Measurements from ENCODE around the gene CROT.
A peak's percentile ranks its signal among the peaks of the same experiment; 100 is the strongest.
"Not testable (repeated sequence)": the region's sequence is repeated elsewhere in the genome, so short reads cannot be mapped to it uniquely, and the experiment has no call there.

Gene CROT, protein sequence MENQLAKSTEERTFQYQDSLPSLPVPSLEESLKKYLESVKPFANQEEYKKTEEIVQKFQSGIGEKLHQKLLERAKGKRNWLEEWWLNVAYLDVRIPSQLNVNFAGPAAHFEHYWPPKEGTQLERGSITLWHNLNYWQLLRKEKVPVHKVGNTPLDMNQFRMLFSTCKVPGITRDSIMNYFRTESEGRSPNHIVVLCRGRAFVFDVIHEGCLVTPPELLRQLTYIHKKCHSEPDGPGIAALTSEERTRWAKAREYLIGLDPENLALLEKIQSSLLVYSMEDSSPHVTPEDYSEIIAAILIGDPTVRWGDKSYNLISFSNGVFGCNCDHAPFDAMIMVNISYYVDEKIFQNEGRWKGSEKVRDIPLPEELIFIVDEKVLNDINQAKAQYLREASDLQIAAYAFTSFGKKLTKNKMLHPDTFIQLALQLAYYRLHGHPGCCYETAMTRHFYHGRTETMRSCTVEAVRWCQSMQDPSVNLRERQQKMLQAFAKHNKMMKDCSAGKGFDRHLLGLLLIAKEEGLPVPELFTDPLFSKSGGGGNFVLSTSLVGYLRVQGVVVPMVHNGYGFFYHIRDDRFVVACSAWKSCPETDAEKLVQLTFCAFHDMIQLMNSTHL

DNA sequence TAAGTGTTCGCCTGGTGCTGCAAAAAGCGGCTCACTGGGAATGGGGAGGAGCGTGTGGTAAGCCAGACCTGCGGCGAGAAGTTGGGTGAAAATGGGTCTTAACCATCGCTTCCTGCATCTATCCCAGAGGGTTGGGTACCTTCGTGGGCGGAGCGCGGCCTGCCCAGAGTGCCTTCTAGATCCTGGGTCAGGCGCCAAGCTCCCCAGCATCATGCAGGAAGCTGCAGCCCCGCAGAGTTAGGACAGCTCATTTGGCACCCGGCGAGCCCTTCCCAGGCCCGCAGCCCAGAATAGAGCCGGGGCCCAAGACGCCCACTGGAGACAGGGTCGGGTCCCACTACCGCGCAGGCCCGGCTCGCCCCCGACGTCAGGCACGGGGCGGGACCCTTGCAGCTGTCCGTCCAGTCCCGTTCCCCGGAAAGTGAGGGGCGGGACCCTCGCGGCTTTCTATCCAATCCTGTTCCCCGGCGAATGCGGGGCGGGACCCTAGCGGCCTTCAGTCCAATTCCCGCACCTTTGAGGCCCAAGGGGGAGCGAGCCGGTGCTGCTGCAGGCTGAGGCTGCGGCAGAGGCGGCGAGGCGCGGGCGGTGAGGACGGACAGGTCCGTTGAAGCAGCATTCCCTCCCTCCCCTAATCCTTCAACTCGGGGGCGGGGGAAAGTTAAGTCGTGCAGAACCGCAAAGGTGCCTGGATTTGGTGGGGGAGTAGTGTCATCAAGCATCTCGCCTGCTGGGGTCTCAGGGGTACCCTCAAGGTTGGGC is at the start of gene CROT:
CROT (plus strand) TSS at position 499 of the 762 bp plus-strand sequence. CDS start 3,405 bp downstream, outside the sequence.
- peak; percentile 81 for DNase-seq (ENCODE audit: low read depth, low spot score)

DNA sequence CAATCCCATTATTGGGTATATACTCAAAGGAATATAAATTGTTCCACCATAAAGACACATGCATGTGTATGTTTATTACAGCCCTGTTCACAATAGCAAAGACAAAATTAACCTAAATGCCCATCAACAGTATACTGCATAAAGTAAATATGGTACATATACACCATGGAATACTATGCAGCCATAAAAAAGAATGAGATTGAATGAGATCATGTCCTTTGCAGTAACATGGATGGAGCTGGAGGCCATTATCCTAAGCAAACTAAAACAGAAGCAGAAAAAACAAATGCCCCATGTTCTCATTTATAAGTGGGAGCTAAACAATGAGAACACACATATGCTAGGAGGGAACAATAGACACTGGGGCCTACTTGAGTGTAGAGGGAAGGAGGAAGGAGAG is 44.7 kb upstream of the CROT start:
- DNase-seq (ENCODE audit: low read depth, low spot score), result no peak

DNA sequence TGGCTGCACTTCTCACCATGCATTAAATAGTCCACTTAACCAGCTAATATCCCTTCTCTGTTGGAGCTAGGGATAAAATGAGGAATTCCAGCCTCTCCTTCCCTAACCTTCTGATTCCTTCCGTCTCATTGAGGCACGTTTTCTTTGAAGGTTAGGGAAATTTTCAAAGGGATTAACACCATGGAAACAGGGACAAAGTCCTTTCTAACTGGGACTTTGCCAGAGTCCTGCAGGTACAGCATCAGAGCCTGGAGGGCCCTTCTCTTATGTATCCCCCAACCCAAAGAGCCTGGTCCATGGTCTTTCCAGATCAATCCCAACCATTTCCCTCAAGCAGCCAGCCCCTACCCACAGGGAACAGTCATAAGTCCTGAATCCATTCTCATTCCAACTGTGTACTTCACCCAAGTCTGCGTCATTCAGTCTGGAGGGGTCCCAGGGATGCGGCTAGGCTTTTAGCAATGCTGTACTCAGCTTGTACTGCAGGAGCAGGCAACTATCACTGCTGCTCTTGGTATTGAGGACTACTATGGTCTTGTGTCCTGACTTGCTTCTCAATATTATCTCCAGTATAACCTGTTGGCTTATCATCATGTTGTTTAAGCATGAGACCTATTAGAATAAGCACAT is 34.6 kb upstream of the CROT start:
- DNase-seq (ENCODE audit: low read depth, low spot score), result no peak

DNA sequence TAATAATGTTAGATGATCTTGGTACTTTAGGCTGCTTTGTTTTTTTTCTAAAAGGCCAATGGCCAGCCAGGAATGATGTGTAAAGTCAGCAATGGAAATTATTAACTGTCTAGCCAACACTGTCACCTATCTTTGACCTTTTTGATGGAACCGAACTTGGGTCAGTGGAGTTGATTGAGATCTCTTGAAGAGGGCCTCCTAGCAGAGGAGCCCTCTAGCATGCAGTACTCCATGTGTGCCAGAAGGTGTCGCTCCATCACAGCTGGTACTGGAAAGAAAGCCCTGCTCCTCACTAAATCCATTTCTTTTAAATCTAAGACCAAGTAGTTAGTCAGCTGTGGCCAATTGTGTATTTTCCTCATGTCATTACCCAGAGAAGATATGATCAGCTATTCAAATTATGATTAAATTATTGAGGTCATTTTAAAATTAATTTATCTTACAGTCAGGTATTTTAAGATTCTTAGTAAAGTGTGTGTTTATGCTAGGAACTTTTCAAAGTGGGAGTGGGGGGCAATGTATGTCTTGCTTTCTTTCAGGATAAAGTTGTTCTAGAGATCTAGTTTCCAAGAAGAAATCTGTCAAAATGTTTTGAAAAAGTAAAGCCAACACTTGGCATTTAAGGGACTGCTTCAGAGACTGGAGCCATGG is 33.1 kb upstream of the CROT start:
- no peak for DNase-seq (ENCODE audit: low read depth, low spot score)

DNA sequence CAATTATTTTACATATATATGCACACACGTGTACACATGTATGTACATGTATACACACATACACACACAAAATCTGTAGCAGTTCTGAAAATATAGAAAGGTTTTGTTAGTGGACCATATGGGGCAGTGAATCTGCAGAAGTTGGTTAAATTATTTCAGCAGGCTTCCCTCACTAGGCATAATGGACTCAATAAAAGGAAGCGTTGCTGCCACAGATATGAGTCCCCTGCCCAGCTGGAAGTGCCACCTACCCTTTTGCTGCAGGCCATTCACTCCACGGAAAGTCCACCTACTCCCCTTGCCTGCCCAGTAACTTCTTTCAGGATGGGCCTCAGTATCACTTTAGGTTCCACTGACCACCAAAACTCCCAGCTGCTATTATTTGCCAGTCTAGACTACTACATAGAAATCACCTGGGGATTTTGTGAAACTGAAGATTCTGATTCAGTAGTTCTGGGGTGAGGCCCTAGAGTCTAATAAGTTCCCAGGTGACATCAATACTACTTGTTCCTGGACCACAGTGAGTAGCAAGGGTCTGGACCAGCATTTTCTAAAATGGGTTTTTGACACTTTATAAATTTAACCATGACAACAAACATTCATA is 29.3 kb upstream of the CROT start:
- DNase-seq (ENCODE audit: low read depth, low spot score), result no peak

DNA sequence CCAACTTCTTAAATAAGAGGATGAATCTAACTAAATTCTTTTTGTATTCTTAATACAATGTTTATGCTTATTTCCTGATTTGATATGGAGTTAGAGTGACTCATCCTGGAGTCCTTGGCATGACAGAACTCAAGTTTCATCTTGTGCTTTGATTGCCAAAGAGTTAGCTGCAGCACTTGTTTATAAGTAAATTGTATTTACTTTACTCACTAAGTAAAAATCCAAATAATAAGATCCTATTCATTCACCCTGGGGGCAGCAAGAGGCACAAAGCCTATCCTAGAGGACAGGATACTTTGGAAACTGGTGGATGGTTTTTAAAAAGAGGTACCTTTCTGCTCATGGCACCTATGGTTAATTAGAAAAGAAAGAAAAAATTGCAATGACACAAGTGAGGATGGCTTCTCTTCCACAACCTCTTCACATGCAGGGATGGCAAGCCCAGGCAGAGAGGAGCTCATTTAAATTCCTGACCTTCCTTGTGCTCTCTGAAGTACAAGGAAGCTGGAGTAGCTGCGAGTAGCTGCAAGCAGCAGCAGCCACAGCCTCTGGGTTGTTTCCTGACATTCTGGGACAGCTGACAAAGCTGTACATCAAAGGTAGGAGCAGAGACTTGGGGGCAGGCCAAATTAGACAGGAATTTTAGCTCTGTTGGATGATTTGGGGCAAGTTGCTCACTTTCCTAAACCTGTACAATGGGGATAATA is 28.5 kb upstream of the CROT start:
- no peak for DNase-seq (ENCODE audit: low read depth, low spot score)

DNA sequence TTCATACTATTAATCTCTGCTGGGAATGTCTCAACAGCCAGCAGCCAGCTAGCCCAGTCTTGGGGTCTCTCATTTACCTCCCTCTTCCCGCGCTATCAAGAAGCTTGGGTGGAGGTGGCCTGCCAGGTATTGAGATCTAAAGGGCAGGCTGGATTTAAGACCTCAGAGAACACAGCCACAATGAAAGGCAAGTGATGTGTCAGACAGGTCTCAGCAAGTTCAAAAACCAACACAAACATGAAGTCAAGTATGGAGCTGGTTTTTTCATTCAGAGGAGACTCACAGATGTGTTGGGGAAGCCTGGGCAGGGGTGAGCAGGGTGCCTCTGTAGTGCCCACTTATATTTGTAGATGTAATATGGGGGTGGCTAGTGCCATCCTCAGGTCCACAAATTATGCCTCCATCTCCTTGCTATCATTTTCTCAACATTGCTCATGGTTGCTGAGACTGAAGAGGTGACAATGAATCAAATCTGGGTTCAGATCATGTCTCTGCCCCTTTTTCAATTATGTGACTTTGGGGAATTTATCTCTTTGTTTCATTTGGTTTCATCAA is 27.7 kb upstream of the CROT start:
- no peak for DNase-seq (ENCODE audit: low read depth, low spot score)

DNA sequence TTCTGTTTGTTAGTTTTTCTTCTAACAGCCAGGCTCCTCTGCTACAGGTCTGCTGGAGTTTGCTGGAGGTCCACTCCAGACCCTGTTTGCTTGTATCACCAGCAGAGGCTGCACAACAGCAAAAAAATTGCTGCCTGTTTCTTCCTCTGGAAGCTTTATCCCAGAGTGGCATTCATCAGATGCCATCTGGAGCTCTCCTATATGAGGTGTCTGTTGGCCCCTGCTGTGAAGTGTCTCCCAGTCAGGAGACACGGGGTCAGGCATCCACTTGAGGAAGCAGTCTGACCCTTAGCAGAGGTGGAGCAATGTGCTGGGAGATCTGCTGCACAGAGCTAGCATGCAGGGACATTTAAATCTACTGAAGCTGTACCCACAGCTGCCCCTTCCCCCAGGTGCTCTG is 26.7 kb upstream of the CROT start:
- DNase-seq (ENCODE audit: low read depth, low spot score), result no peak

DNA sequence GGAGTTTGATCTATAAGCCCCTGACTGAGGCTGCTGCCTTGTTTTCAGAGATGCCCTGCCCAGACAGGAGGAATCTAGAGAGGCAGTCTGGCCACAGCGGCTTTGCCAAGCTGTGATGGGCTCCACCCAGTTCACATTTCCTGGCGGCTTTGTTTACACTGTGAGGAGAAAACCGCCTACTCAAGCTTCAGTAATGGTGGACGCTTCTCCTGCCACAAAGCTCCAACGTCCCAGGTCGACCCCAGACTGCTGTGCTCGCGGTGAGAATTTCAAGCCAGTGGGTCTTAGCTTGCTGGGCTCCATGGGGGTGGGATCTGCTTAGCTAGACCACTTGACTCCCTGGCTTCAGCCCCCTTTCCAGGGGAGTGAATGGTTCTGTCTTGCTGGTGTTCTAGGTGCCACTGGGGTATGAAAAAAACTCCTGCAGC is 26.3 kb upstream of the CROT start:
- DNase-seq (ENCODE audit: low read depth, low spot score), result not testable (repeated sequence)

DNA sequence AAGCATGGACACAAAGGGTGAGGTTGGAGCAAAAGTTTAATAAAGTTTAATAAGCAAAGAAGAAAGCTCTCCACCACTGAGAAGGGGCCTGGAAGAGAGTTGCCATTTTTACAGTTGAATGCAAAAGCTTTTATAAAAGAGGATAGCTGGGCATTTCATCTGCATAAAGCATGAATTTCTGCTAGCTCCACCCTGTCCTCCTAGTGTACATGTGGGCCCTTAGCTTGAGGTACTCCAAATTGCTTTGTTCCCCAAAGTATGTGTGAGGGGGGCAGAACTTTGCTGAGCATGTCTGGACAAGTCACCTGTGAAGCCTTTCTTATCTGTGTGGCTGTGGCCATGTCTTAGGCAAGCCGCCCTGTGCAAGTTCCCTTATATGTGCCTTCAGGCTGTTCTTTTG is 22.6 kb upstream of the CROT start:
- no peak for DNase-seq (ENCODE audit: low read depth, low spot score)

DNA sequence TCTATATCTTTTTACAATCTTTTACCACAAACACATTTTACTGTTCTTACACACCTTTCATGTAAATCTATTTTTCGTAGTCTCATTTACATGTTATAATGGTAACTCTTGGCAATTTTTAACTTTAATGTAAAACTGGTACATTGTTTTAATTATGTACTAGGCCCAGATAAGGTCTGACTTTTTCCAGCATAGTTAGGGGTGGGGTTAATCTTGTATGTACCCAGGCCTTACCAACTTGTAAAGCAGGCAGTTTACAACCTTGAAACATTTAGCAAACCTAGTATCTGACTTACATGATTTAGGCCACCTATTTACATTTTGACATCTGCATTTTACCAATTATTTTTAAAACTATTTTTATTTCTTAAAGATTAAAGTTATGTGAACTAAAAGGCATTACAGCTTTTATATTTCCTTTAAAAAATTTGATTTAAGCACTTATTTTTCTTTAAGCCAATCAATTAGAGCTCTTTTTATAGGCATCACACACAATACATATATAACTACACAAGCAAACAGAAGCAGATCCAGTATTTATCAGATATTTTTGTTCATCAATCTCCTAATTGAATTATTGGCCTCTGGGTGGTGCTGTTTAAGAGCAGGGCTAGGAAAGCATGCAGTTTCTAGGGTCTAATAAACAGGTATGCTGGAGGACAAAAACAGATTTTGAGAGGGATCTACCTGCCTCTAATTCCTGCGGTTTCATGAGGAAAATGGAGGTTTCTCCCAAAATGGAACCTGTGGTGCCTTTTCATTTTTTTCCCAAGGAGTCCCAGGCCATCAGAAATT is 19.7 kb upstream of the CROT start:
- no peak for DNase-seq (ENCODE audit: low read depth, low spot score)

DNA sequence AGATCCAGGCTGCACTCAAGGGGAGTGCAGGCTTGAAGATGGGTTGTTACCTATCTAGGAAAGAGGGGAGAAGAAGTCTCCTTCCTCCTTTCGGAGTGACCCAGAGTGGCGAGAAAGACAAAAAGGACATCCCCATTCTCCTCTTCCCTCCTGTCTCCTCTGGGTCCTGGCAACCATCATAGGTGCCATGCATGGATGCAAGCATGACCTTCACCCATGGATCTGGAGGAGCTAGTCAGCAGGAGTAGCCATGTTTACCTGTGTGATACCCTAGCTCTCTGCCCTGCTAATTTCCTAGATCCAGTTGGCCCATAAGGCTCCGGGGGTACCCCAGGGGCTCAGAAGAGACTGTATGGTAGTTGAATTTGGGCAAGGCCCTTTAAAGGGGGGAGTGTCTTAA is 17.2 kb upstream of the CROT start:
- no peak for DNase-seq (ENCODE audit: low read depth, low spot score)

DNA sequence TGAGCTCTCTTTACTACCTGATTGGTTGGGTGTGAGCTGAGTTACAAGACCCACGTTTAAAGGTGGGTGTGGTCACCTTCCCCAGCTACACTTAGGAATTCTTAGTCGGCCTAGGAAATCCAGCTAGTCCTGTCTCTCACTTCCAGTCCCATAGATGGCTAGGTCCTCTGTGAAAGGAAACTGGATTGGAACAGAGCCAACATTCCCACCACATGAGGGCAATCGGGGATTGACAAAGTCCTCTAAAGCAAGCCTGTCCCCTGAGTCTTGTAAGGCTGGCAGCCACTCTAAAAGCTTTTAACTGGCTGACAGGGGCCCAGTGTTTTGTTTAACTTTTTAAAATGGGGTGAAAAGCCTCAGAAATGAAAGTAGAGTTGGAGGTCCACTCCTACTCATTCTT is 15.1 kb upstream of the CROT start:
- DNase-seq (ENCODE audit: low read depth, low spot score), result no peak

DNA sequence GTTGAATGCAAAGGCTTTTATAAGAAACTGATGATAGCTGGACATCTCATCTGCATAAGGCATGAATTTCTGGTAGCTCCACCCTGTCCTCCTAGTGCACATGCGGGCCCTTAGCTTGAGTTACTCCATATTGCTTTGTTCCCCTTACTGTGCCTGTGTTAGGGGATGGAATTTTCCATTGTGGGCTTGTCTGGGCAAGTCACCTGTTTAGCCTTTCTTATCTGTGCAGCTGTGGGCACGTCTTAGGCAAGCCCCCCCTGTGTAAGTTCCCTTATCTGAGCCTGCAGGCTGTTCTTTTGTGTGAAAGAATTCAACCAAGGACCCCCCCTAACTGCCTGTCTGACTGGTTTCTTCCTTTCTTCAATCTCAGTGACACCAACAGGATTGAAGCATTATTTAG is 14.5 kb upstream of the CROT start:
- DNase-seq (ENCODE audit: low read depth, low spot score), result no peak

DNA sequence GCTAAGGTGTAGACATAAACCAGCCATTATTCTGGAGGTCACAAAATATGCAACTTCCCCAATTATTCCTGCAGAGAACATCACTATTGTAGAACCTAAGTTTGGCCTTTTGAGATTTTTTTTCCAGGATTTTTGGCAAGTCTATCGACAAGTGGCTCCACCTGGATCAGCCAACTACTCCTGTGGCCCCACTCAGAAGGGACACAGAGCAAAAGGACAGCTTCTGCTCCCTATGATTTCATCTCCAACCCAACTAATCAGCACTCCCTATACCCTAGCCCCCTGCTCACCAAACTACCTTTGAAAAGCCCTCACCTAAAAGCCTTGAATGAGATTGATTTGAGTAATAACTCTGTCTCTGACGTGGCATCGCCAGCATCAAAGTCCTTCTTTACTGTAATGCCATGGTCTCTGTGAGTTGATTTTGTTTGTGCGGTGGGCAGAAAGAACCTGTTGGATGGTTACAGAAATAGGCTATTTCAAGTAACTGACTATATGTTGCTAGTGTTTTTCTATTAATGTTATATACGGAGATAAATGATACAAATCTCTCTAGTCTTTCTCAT is 13.7 kb upstream of the CROT start:
- DNase-seq (ENCODE audit: low read depth, low spot score), result no peak

DNA sequence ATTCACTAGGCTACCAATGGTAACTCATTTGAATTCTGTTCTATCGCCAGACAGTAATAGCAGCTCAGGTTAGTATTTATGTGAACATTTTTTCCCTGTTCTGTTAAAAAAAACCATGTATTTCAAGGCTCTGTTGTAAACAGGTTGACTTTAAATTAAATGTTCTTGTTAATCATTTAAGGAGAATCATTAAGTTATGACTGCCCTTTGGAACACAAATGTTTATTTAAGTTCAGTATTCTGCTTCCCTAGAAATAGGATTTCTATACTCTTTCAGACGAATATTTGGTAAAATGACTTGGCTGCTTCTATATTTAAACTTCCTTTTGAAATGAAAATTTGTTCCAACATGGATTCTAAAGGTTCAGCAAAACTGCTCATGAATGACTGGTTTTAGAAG is 13.1 kb upstream of the CROT start:
- DNase-seq (ENCODE audit: low read depth, low spot score), result no peak

DNA sequence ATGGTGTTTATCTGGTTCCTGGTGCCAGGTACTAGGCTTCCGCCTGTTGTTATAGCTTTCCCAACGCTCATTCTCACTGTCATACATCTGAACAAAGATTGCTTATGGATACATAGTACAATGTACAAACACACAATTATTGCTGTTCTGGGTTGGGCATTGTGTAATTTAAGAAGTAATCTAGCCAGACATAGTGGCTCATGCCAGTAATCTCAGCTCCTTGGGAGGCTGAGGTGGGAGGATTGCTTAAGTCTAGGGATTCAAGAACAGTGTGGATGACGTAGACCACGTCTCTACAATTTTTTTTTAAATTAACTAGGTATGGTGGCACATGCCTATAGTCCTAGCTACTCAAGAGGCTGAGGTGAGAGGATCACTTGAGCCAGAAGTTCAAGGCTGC is 9.3 kb upstream of the CROT start:
- no peak for DNase-seq (ENCODE audit: low read depth, low spot score)

DNA sequence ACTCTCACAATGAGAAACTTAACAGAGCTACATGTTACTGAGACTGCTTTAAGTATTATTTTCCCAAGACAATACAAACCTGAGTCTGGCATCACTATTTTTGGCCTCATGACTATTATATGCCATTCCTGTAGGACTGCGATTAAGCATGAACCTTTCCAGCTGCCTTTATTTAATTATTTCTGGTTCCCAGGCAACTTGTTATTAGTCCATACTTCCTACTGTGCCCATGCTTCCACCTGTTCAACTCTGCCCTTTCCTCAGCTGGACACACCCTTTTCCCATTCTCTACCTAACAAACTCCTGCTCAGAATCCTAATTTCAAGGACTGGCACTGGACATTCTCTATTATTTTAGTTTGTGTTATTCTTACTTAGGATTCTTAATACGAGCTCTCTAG is 8.1 kb upstream of the CROT start:
- DNase-seq (ENCODE audit: low read depth, low spot score), result no peak

DNA sequence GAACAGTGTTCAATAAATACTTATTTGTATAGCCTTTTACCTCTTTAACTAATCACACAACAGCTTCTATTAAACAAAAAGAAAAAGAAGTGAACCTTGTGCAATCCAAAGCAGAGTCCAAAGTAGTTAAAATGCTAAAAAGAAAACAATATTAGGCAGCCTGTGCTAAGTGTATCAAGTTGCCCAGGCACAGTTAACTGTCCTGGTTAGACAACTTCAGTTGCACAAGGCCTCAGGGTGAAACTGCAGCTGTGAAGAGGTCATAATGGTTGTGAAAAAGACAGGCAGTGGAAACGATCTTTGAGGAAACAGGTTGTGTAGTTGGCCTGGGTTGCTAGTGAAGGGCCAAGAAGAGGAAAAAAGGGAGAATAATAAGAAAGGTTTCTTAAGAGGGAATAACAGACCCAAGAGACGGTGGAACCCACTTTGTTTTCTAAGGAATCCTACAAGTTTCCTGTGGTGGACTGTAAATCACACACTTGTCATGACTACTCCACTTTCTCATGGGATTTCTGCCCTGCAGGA is 6.0 kb upstream of the CROT start:
- DNase-seq (ENCODE audit: low read depth, low spot score), result no peak
